ENCODE data around the gene PLOD3.

PLOD3 gene

DNA sequence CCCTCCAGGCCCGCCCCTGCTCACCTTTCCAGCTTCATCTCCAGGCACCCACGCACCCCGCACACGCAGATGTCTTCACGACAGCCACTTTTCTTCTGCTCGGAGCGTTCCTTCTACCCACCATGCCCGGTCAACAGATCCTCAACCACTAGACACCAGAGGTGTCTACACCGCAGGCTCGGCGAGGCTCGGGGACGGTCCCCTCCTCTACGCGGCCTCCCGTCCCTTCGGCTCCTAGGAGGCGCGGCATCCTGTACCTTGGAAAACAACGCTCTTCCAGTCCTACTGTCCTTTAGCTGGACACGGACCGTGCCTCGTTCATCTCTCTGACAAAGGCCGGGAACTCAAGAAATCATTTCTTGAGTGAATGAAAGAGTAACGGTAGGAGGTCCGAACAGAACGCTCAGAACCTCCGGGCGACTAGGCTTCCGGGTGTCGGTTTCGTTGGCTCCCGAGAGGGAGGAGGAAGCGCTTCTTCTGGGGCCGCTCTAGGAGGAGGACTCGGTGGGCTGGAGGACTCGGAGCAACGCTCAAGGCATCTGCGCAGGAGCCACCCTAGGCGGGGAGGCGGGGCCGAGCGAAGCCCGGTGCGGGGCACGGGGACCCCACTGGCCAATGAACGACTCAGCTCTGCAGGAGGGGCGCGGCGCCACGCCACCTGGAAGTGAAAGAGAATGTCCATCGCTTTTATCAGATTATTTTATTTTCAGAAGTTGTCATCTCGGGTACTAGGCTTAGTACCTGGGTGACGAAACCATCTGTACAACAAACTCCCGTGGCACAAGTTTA lies 34.7 kb upstream of the PLOD3 start:
- H3K4me3 ChIP-seq (ENCODE audit: low read depth, low read length) = peak overlapping the region; percentile 91
- TF ChIP-seq, protein P1, sequence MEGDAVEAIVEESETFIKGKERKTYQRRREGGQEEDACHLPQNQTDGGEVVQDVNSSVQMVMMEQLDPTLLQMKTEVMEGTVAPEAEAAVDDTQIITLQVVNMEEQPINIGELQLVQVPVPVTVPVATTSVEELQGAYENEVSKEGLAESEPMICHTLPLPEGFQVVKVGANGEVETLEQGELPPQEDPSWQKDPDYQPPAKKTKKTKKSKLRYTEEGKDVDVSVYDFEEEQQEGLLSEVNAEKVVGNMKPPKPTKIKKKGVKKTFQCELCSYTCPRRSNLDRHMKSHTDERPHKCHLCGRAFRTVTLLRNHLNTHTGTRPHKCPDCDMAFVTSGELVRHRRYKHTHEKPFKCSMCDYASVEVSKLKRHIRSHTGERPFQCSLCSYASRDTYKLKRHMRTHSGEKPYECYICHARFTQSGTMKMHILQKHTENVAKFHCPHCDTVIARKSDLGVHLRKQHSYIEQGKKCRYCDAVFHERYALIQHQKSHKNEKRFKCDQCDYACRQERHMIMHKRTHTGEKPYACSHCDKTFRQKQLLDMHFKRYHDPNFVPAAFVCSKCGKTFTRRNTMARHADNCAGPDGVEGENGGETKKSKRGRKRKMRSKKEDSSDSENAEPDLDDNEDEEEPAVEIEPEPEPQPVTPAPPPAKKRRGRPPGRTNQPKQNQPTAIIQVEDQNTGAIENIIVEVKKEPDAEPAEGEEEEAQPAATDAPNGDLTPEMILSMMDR (IDR thresholded peaks at IDR 0.05; ENCODE audit: borderline replicate concordance, insufficient read depth, low read depth, low read length) = no peak

DNA sequence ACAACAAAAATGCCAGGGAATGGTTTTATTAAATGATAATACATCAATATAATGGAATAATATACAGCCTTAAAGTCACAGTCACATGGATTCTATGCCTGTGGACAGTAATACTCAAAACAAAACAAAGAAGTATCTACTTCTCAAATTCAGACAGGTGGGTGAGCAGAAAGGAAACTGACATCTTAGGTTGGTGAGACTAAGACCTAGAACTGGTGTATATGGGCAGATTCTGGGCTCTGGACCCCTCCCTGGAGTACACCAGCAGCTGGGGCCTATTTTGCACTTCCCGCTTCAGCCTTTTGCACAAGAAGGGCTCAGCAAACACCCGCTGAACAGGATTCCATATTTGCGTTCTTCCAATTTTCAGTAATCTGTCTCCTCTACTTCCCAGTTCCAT lies 32.9 kb upstream of the PLOD3 start:
- H3K4me3 ChIP-seq (ENCODE audit: low read depth, low read length) = no peak overlapping the region
- TF ChIP-seq, protein P1 (IDR thresholded peaks at IDR 0.05; ENCODE audit: borderline replicate concordance, insufficient read depth, low read depth, low read length) = no peak

DNA sequence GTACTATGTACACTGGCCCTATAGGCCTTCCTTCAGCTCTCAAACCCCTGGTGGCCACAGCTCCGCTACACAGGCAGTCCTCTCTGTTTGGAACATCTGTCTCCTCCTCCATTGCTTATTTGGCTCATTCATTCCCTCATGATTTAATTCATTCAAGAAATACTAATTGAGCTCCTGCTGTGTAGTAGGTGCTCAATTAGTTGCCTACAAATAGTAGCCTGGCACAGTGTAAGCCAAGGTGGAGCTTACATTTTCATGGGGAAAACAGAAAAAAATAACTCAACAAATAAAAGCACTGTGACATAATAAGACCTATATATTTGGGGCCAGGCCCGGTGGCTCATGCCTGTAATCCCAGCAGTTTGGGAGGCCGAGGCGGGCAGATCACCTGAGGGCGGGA lies 30.9 kb upstream of the PLOD3 start:
- TF ChIP-seq, protein P1 (IDR thresholded peaks at IDR 0.05; ENCODE audit: borderline replicate concordance, insufficient read depth, low read depth, low read length) = no peak
- no peak overlapping the region for H3K4me3 ChIP-seq (ENCODE audit: low read depth, low read length)

DNA sequence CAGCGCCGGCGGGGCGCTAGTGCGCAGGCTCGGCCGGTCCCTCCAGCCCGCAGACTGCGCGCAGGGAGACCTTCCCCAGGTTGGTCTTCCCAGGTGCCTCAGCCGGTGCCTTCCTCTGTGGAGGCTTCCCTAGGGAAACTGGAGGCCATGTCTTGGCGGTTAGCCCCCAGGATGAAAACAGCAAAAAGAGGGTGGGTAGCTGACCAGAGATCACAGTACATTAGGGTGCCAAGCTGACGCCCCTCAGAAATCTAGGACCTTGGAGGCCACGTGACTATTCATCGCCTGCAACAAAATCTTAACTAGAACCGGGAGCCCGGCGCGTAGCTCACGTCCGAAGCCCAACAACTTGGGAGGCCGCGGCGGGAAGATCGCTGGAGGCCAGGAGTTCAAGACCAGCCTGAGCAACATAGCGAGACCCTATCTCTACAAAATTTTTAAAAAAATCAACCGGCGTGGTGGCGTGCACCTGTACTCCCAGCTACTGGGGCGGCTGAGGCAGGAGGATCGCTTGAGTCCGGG lies 27.8 kb upstream of the PLOD3 start:
- TF ChIP-seq, protein P1 (IDR thresholded peaks at IDR 0.05; ENCODE audit: borderline replicate concordance, insufficient read depth, low read depth, low read length) = no peak
- H3K4me3 ChIP-seq (ENCODE audit: low read depth, low read length) = peak overlapping the region; percentile 64

DNA sequence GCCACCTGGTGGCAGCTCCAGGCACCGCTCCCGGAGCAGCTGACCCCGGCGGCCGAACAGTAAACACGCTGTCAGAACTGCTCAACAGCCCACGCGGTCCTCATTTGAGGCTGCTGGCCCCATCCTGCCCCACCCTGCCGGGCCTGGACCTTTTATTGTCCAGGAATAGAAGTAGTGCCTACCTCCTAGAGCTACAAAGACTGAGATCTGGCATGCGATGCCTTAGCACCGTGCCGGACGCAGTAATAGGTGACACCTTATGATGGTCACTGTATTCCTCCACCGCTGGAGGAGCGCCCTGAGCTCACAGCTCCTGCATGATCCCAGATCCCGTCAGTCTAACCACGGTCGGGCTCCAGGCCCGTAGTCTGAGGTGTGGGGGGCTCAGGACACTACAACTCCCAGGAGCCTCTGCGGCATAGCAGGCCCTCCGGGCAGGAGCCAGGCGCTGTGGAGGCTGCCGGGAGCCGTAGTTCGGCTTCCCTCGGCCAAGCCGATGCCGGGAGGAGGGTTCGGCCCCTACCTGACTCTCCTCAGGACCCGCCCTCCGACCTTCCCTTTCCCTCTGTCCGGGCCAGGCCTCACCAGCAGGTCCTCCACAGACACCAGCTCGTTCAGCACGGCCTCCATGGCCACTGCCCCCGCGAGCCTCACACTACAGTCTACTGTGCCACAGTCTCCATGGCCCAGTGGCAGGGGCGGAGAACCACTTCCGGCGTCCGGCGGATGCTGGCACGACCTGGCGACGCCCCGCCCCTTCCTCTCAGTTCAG lies 27.2 kb upstream of the PLOD3 start, which contains the start of gene FIS1:
Gene FIS1 (minus strand): TSS at position 707 of the 772 bp plus-strand sequence. CDS start 77 bp downstream, at position 630.
- TF ChIP-seq, protein P1 (IDR thresholded peaks at IDR 0.05; ENCODE audit: borderline replicate concordance, insufficient read depth, low read depth, low read length) = peak; percentile 93
- peak within 1 kb of the TSS; percentile 64 for H3K4me3 ChIP-seq (ENCODE audit: low read depth, low read length)

DNA sequence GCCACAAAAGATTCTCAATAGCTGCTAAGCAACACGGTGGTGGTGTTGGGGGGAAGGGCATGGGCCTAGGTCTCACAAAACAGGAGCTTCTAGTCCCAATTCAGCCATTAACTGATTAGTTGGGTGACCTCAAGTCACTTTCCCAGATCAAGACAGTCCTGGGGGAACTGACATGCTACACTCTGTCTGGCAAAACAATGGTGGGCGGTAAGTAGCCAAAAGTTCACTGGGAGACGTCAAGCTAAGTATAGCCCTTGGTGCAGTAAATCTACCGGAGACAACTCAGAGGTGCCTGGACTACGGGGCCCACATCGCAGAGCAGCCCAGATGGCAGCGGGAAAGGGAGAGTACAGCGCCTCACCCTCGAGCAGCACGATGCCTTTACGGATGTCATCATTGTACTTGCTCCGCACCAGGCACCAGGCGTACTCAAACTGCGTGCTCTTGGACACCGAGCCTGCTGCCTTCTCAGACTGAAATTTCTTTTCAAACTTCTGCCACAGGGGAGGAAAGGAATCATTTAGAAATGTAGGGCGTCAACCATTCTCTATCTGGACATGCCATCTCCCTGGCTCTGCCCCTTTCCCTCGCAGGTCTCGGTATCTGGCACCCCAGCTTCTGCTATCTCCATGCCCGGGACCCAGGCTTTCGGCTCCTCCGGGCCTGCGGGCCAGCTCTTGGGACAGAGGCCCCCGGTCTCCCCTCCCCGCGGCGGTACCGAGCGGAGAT lies 26.4 kb upstream of the PLOD3 start:
- H3K4me3 ChIP-seq (ENCODE audit: low read depth, low read length) = peak overlapping the region; percentile 64
- TF ChIP-seq, protein P1 (IDR thresholded peaks at IDR 0.05; ENCODE audit: borderline replicate concordance, insufficient read depth, low read depth, low read length) = no peak

All from GM12875 (cell line).